RWPE1 (cell line): Measurements from ENCODE around the gene LRPPRC.

Experiments
- CTCF ChIA-PET: fragments of 350-600 bp; sonication (Branson Sonifier 250); formaldehyde crosslinking; extraction: SDS; loops from one replicate; lab custom pipeline; 2021; lab: Yijun Ruan, JAX
- POLR2A ChIA-PET: fragments of 400-600 bp; formaldehyde crosslinking; extraction: SDS; loops from one replicate; lab custom pipeline; 2020; ENCODE audit warnings: antibody characterized with exemption; ENCODE audit not compliant: low non-redundant PET; lab: Yijun Ruan, JAX
- DNase-seq: peaks from one replicate; pipeline ENCODE4 v3.0.0; 2012; ENCODE audit warnings: low spot score
- H3K27ac ChIP-seq: fragments of 450-650 bp; 2 replicates; pipeline ENCODE4 v1.5.1; 2017
- TF ChIP-seq, protein P1 (sequence below): fragments of 450-650 bp; conservative IDR thresholded peaks from 2 replicates; pipeline ENCODE4 v1.5.1; 2017; ENCODE audit warnings: low read depth, mild to moderate bottlenecking

The LRPPRC gene

DNA sequence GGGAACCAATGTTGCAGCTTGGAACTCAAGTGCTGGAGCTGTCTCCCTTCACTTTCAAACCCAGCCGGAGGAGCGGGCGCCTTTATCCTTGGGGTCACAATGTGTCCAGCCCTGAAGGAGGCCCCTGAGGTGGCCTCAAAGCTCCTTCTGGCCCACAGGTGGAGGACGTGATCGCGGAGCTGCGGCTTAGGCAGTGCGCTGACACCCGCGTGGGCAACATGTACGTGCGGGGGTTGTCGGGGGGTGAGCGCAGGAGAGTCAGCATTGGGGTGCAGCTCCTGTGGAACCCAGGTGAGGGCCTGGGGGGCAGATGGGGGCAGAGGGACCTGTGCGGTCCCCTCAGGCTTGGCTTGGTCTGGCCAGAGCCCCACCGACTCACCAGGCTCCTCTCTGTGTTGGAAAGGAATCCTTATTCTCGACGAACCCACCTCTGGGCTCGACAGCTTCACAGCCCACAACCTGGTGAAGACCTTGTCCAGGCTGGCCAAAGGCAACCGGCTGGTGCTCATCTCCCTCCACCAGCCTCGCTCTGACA lies 143.5 kb downstream of the LRPPRC start:
- CTCF ChIA-PET, result no interaction called here

DNA sequence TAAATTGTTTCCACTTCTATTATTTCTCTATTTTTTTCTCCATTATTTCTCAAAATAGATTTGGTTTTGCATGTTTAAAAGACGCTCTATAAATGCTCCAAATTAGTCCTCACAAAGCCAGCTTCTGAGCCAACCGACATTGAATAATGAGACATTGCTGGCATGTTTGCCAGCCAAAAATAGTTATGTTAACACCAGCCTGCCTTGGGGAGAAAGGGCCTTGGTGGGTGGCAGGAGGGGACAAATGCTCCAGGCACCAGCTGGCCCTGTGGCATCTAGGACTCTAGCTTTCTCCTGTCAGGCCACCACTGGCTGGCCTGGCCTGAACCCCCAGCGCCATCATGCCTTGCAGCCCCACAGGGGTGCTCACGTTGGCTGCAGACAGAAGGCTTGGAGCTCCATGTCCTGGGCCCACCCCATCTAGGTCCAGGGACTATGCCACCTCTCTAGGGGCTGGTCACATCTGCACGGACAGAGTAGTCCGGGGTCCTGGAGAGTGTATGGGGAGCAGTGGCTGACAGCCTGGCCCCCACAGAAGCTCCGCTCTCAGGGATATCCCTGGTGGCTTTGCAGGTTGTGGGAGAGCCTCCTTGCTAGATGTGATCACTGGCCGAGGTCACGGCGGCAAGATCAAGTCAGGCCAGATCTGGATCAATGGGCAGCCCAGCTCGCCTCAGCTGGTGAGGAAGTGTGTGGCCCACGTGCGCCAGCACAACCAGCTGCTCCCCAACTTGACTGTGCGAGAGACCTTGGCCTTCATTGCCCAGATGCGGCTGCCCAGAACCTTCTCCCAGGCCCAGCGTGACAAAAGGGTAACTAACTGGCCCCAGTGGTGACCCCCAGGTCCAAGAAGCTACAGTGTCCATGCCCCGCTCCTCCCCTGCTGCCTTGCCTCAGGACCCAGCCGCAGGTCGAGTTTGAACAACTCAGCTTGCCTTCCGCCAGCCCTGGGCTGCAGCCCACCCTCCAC lies 144.5 kb downstream of the LRPPRC start:
- no peak overlapping the region for H3K27ac ChIP-seq
- no peak for DNase-seq
- TF ChIP-seq, protein P1, sequence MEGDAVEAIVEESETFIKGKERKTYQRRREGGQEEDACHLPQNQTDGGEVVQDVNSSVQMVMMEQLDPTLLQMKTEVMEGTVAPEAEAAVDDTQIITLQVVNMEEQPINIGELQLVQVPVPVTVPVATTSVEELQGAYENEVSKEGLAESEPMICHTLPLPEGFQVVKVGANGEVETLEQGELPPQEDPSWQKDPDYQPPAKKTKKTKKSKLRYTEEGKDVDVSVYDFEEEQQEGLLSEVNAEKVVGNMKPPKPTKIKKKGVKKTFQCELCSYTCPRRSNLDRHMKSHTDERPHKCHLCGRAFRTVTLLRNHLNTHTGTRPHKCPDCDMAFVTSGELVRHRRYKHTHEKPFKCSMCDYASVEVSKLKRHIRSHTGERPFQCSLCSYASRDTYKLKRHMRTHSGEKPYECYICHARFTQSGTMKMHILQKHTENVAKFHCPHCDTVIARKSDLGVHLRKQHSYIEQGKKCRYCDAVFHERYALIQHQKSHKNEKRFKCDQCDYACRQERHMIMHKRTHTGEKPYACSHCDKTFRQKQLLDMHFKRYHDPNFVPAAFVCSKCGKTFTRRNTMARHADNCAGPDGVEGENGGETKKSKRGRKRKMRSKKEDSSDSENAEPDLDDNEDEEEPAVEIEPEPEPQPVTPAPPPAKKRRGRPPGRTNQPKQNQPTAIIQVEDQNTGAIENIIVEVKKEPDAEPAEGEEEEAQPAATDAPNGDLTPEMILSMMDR, result no peak
- POLR2A ChIA-PET, result no interaction called here
- CTCF ChIA-PET, result no interaction called here

More for the DNA sequence above, 143.5 kb downstream of the LRPPRC start:
- TF ChIP-seq, protein P1, result no peak
- no peak overlapping the region for H3K27ac ChIP-seq
- no peak for DNase-seq
- POLR2A ChIA-PET, result no interaction called here

DNA sequence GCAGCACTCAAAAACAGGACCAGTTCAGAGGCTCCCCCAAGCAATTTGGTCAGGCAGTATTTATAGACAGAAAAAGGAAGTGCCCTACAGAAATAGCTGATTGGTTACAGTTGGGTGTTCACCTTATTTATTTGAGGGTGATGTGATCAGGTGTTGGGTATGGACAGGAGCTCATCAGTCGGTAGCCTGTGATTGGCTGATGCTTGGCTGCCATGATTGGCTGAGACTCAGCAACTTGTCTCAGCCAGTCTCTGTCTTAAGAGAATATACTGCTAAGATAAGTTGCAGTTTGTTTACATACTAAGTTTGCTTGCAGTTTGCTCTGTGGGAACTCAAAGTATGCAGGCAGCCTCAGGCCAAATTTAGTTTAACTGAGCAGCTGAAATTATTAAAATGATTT lies 147.6 kb downstream of the LRPPRC start:
- H3K27ac ChIP-seq, result no peak overlapping the region
- CTCF ChIA-PET, result no interaction called here
- DNase-seq, result peak; percentile 26
- POLR2A ChIA-PET, result no interaction called here
- TF ChIP-seq, protein P1, result no peak

DNA sequence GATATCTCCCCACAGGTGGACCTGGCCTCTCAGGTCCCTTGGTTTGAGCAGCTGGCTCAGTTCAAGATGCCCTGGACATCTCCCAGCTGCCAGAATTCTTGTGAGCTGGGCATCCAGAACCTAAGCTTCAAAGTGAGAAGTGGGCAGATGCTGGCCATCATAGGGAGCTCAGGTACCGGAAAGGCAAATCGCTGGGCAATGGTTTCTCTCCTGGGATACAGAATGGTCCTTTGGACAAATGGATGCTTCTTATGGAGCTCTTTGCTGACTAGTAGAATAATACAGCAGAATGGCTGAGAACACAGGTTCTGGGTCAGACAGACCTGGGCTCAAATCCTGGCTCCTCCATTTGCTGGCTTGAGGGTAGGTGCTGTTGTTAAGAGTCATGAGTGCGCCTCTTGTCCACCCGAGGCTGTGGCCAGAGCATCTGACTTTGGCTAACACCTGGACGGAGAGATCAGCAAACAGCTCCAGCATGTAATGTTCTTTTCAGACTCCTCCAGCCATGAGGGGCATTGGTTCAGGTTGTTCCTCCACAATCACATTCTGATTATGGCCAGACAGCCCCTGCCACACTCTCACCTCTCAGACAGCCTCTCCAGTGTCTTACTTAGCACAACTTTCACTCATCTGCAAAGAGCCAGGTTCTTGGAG lies 149.5 kb downstream of the LRPPRC start:
- CTCF ChIA-PET, result interaction anchor here (0.7 kb wide), 1 partner anchor 32 kb away, joined by 4 read pairs; no protein-coding TSS in a partner anchor
- POLR2A ChIA-PET, result no interaction called here
- TF ChIP-seq, protein P1, result no peak
- no peak overlapping the region for H3K27ac ChIP-seq
- no peak for DNase-seq

DNA sequence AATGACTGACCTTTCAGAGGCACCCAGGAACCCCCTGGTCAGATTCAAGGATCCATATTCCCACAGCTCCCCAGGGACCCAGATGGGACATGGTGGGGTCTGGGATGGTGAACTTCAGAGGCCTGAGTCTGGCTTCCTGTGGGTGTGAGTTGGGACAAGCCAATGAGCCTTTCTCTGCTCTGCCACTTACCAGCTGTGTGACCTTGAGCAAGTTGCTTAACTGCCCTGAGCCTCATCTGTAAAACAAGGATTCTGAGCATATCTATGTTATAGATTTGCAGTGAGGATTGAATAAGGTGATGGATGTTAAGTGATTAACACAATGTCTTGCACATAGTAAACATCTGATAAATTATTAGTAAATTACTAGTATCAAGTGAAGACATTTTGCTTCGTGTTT lies 150.6 kb downstream of the LRPPRC start:
- H3K27ac ChIP-seq, result no peak overlapping the region
- TF ChIP-seq, protein P1, result no peak
- POLR2A ChIA-PET, result no interaction called here
- CTCF ChIA-PET, result interaction anchor here (0.6 kb wide), 1 partner anchor 33 kb away, joined by 4 read pairs; no protein-coding TSS in a partner anchor
- no peak for DNase-seq

DNA sequence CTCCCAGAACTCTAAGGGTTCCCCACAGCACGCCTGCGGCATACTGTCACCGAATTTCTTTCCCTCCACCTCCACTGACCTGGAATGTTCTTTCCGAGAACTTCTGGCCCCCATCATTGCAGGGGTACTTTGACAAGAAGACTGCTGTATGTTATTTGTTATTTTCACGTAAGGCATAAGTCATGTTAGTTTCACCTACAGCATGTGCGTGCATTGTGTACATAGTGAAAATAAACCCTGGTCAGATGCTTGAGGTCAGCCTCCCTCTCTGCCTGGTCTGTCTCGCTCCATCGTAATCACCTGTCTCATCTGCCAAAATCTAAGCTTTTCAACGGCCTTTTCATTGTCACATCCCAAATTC lies 152.9 kb downstream of the LRPPRC start:
- CTCF ChIA-PET, result no interaction called here

More for the DNA sequence above, 152.9 kb downstream of the LRPPRC start:
- no peak for DNase-seq
- TF ChIP-seq, protein P1, result no peak
- POLR2A ChIA-PET, result no interaction called here
- H3K27ac ChIP-seq, result no peak overlapping the region
